NCI-H510A treated with DMSO at 0.1 percent for 48 hours (cell line): ENCODE measurements around the gene SLC28A1.

ENCODE experiments used
- DNase-seq: peaks from one replicate; lab custom pipeline; 2025; lab: John Stamatoyannopoulos, UW

SLC28A1 gene

GRCh38 chr15:84940399-84940798 is 55.9 kb downstream of the SLC28A1 start:
- no peak for DNase-seq

GRCh38 chr15:84942456-84942855 is 58.0 kb downstream of the SLC28A1 start:
- no peak for DNase-seq

- no peak for DNase-seq
Observed at GRCh38 chr15:84944311-84944710, 59.8 kb downstream of the SLC28A1 start.

- DNase-seq, result no peak
Observed at GRCh38 chr15:84944861-84945260, 60.4 kb downstream of the SLC28A1 start.

GRCh38 chr15:84946772-84947489 is 62.5 kb downstream of the SLC28A1 start:
- DNase-seq, result no peak

GRCh38 chr15:84947947-84948830 is 63.7 kb downstream of the SLC28A1 start:
- DNase-seq, result no peak

GRCh38 chr15:84949043-84949442 is 64.6 kb downstream of the SLC28A1 start:
- no peak for DNase-seq

GRCh38 chr15:84949845-84950569 is 65.5 kb downstream of the SLC28A1 start:
- no peak for DNase-seq

- no peak for DNase-seq
Observed at GRCh38 chr15:84950570-84951111, 66.2 kb downstream of the SLC28A1 start.

- DNase-seq, result no peak
Observed at GRCh38 chr15:84951736-84952135, 67.3 kb downstream of the SLC28A1 start.

- no peak for DNase-seq
Observed at GRCh38 chr15:84953136-84953535, 68.7 kb downstream of the SLC28A1 start.

- DNase-seq, result no peak
Observed at GRCh38 chr15:84953726-84954125, 69.3 kb downstream of the SLC28A1 start.

- peak; percentile 15 for DNase-seq
Observed at GRCh38 chr15:84955089-84955848, 70.8 kb downstream of the SLC28A1 start.

GRCh38 chr15:84956199-84956598 is 71.7 kb downstream of the SLC28A1 start:
- DNase-seq, result no peak

GRCh38 chr15:84960391-84961113 is 76.1 kb downstream of the SLC28A1 start:
- no peak for DNase-seq

GRCh38 chr15:84961114-84961452 is 76.6 kb downstream of the SLC28A1 start:
- DNase-seq, result no peak

- no peak for DNase-seq
Observed at GRCh38 chr15:84961707-84962106, 77.2 kb downstream of the SLC28A1 start.

- no peak for DNase-seq
Observed at GRCh38 chr15:84962955-84963354, 78.5 kb downstream of the SLC28A1 start.

- DNase-seq, result no peak
Observed at GRCh38 chr15:84967380-84967779, 82.9 kb downstream of the SLC28A1 start.

GRCh38 chr15:84968301-84968700 is 83.8 kb downstream of the SLC28A1 start:
- no peak for DNase-seq

- DNase-seq, result no peak
Observed at GRCh38 chr15:84969257-84969656, 84.8 kb downstream of the SLC28A1 start.
